Activated CD4-positive, alpha-beta T cell treated with anti-CD3 and anti-CD28 coated beads for 4 hours (primary cell): ENCODE results near the gene TMC6.
"Not testable (repeated sequence)": the region's sequence is repeated elsewhere in the genome, so short reads cannot be mapped to it uniquely, and the experiment has no call there.

ENCODE experiments used
- DNase-seq, 2 donors: peaks; one replicate each; pipeline ENCODE4 v3.0.0-alpha.2; 2020

The TMC6 gene

DNA sequence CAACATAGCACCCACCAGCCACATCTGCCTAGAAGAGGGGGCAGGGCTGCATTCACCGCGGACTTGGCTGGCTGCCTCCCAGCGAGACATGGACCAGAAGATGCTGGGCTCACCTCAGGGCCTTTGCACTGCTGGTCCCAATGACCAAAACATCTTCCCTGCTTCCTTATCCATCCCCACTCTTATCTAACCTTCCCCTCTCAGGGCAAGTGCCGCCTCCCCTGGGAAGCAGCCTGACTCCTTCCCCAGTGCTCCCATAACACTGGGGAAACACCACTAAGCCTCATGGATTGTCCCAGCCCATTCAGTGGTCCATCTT is 5.7 kb downstream of the TMC6 start:
- no peak for DNase-seq

DNA sequence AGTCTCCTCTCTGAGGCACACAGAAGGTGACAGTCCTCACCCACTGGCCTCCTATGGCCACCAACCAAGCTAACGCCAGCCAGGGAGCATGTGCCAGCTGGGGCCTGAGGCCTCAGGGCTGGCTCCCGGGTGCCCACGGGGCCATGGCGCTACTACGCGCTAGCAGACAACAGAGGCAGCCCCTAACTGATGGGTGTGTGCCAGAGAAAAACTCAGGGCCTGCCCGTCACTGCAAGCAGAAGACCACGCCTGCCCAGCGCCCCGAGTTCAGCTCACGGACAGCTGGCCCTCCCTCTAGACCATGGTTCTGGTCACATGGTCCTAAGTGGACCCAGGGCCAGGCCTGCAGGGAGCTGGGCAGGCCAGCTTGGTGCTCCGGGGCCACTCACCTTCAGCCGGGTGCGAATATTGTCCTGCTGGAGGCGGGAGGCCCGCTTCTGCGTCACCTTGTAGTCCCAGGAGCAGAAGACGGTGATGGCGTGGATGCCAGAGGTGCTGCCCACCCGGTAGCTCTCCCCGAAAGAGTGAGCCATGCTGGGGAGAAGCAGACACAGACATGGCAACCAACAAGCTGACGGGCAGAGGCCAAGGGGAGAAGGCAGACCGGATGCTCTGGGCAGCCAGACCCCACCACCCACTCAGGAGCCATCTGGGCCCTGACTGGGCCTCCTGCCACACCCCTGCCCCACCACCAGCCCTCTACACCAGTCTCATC is 6.2 kb downstream of the TMC6 start:
- no peak for DNase-seq

DNA sequence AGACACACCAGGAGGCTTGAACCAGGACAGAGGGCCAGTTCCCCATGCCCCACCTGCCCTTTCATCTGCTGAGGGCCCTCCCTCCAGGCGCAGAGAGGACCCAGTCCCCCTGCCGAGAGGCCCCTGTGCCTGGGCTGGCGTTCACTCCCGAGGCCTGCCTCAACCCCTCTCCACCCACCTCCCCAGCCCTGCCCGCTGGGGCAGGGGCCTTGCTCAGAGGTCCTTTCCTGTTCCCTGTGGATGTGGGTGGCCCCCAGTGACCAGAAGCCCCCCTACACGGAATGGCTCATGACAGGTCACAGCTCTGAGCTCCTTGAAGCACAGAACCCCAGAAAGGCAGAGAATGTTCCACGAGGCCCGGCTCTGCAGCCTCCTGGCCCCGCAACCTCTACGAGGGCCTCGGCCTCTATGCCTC is 6.7 kb downstream of the TMC6 start:
- DNase-seq = no peak

DNA sequence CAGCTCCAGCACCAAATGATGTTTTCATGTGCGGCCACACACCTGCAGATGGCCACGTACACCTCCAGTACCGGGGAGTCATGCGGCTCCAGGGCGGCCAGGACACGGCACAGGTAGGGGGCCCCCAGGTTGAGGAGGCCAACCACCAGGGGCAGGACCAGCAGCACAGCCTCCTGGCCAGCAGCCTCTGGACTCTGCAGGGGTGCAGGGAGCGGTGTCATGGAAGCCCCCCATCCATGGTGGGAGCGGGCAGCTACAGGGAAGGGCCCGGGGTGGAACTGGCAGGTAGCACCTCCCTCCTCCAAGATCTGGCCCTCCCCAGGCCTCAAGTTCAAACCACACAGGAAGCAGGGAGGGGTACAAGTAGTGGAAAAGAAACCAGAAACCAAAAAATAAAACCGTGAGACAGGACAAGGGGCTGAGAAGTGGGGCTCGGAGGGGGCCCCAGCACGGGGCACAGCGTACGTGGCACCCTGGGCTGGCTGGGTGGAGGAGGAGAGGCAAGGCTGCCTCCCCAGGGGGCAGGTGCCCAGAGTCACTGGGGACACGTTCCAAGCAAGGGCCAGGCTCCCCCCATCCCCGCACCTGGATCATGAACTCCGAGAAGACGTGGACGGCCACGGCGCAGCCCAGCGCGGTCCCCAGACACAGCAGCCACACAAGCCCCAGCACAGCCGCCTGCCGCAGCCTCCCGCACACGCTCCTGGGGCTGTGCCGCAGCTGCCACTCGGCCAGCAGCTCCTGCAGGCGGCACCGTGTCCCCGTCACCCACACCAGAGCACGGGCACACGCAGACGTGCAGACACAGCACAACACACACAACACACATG is 7.4 kb downstream of the TMC6 start:
- DNase-seq = no peak

DNA sequence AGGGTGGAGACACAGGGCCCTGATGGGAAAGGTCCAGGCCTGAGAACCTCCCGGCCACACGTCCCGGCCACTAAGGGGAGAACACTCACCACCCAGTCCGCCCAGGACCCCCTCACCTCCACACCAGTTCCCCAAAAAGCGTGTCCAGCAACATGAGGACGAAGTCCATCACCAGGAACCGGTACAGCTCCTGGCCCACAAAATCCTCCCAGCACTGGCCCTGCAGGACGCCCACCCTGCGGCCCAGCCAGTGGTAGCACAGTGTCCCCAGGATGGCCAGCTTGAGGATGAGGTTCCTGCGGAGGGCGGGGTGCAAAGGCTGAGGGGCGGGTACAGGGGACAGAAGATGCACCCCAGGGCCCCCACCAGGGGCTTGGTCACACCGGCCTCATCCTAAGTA is 8.0 kb downstream of the TMC6 start:
- DNase-seq = no peak

DNA sequence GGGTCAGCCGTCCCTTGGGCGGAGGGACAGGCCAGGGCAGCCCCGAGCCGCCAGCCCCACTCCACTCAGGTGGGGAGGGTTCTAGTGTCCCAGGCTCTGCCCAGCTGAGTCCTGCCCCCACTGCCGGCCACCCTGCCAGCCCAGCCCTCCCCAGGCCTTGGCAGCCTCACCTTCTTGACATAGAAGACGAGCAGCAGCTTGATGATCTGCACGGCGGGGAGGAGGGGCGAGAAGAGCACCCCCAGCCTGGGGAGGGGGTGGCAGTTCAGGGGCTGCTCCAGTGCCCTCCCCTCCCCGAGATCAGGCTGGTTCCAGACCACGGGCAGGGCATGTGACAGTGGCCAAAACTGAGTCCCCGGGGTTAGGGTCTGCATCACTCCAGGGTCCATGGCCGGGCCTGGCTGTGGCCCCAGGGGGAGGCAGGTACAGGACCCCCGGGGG is 9.7 kb downstream of the TMC6 start:
- DNase-seq = no peak

DNA sequence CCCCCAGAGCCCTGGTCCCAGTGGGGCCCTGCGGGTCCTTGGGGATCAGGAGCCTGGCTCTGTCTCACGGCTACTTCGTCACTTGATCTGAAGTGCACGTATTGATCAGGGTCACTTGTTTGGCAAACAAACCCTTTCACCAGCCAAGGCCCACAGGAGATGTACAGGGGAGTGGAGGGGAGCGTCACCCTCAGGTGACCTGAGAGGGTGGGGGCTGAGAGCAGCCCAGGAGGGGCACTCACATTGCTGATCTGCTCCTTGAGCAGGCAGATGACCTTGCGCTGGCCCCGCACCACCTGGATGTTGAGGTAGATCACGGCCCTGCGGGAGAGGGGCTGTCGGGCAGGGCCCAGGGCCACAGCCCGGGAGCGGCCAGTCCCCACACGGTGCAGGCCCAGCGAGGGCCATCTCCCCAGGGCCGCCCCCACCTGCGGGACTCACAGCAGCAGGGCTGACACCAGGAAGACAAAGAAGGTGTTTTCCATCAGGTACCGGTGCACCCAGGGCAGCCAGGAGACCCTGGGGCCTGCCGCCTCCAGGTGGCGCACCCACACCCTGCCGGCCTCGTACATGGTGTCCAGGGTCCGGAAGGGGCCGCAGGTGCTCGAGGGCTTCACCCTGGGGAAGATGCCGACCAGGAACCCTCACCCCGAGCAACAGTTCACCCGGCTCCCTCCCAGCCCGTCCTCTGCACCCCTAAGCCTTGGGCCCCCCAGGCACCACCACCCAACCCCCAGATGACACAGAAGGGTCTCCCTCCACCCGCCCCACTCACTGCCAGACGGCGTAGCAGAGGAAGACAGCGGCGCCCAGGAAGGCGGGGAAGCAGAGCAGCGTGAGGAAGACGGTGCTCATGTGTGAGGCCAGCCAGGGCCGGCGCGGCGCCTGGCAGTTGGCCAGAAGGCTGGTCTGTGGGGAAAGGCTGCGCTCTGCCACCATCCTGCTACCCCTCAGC is 11.3 kb downstream of the TMC6 start:
- DNase-seq = no peak

DNA sequence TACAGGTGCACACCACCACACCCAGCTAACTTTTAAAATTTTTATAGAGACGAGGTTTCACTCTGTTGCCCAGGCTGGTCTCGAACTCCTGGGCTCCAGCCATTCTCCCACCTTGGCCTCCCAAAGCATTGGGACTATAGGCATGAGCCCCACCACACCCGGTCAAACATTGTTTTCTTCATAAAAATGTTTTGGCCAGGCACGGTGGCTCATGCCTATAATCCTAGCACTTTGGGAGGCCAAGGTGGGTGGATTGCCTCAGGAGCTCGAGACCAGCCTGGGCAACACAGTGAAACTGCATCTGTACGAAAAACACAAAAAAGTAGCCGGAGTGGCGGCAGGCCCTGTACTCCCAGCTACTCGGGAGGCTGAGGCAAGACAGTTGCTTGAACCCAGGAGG is 12.1 kb downstream of the TMC6 start:
- no peak for DNase-seq

DNA sequence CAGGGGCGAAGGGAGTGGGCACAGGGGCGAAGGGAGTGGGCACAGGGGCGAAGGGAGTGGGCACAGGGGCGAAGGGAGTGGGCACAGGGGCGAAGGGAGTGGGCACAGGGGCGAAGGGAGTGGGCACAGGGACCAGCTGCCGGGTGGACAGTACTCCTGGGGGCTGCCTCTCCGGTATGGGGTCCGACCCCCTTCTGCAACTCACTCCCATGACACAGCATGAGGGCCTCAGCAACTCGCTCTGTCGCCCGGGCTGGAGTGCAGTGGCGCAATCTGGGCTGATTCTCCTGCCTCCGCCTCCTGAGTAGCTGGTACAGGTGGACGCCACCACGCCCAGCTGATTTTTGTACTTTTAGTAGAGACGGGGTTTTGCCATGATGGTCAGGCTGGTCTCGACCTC is 12.8 kb downstream of the TMC6 start:
- DNase-seq = not testable (repeated sequence)

DNA sequence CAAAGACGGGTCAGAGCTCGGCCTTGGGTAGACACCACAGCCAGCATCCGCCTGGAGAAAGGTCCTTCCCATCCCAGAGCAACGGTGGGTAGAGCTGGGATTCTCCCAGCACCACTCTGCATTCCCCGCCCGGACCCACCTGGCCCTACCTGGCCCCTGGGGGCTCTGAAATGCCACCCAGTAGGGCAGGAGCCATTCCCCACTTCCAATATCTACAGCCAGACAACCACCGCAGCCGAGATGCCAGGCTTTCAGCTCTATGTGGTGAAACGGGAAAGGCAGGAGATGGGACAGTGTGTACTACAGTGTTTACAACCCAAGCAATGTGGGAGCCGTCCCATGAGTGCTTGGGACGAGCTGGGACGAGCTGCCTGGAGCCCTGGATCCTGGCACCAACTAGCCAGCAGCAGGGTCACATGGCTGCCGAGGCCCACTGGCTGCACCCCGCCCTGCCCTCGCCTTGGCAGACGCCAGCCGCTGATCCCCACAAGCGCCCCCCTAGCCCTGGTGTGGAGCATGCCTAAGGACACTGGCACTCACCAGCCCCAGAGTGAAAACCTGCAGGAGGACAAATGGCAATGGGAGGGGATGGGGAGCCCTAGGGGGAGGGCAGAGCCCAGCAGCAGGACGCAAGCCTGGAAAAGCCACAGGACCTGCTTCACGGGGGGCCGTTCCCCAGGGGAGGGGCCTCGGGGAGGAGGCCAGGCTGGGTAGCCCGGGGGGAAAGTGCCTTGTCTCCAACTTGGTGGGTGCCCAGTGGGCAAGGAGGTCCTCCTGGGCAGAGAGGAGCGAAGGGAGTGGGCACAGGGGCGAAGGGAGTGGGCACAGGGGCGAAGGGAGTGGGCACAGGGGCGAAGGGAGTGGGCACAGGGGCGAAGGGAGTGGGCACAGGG is 13.5 kb downstream of the TMC6 start:
- DNase-seq = no peak

DNA sequence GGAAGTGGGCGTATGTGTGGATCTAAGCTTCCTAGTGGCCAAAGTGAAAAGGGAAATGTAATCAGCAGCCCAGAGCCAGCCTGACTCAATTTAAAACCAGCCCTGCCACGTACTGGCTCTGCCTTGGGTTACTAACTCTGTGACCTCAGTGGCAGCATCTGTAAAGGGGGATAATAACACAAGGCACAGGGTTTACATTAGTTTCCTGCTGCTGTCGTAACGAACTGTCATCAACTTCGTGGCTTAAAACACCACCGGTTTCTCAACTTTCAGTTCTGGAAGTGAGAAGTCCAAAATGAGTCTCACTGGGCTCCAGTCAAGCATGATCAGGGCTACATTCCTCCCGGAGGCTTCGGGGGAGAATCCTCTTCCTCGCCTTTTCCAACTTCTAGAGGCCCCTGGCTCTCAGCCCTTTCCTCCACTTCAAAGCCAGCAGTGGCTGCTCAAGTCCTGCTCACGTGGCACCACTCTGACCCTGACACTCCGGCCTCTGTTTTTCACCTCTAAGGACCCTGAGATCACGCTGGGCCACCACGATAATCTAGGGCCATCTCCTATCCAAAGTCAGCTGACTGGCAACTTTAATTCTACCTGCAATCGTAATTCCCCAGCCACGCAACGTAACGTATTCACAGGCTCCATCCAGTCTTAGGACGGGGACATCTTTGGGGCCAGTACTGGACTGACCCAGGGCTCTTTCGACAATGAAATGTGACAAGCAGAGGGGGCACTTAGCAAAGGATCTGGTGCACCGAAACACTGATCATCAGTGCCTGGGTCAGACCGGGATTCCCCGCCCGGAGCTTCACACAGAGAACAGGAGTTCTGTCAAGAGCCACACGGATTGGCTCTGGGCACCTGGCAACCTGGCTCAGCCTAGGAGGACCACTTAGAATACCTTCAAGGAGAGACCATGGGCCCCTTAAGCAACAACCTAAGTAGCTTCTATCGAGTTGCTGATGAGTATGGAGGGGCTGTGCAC is 14.5 kb downstream of the TMC6 start:
- no peak for DNase-seq

DNA sequence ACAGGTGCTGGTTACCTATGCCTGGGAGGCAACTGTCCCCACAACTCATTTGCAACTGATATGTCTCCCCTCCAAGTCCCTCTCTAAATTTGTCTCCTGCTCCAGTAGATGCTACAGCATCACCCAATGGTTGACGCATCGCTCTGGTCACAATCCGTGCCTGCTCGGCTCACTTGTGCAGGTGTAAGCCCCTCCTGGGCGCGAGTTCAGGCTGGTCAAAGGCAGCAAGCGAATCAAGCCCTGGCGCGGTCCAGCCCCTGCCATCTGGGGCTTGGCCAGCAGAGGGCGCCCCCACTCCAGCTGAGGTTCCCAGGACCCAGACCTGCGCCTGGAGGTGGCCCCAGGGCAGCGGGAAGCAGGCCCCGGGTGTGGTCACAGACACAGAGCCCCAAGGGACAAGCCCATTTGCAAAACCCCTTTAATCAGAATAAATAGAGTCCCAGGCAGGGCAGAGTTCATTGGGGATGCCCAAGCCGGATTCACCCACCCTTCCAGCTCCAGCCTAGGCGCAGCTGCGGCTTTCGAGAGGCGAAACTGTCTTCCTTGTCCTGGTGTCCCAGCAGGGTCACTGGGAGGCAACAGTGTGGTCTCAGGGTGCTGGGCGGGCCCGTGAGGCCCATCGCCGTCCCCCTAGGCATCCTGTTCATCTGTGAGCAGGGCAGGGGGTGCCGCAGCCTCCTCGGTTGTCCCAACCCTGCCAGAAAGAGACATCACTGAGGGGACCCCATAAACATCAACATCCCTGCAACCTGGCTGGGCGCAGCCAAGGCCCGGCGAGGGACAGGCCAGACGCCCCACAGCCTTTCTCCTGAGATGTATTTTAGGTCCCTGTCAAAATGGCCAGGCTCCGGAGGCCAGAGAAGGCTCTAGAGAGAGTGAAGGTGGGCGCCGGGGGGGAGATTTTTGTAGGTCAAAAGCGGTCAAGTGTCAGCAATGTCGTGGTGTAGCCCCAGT is 15.8 kb downstream of the TMC6 start:
- peak; percentile 70 to 83 for DNase-seq

DNA sequence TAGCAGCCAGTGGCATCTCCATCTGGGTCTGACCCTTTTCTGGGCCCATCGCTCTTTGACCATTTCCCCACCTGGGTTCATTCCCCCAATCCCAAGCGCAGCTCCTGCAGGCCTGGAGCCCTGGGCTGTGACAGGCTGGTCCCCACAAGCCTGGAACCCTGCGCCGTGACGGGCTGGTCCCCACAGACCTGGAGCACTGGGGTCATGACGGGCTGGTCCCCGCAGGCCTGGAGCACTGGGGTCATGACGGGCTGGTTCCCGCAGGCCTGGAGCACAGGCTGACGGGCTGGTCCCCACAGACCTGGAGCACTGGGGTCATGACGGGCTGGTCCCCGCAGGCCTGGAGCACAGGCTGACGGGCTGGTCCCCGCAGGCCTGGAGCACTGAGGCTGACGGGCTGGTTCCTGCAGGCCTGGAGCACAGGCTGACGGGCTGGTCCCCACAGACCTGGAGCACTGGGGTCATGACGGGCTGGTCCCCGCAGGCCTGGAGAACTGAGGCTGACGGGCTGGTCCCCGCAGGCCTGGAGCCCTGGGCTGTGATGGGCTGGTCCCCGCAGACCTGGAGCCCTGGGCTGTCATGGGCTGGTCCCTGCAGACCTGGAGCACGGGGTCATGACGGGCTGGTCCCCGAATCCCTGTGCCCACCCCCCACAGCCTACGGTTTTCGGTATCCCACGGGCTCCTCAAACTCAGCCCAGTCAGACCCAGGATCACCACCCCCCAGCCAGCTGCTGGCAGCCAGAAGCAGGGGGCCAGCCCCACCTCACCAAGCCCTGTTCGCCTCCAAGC is 16.6 kb downstream of the TMC6 start:
- no peak for DNase-seq

DNA sequence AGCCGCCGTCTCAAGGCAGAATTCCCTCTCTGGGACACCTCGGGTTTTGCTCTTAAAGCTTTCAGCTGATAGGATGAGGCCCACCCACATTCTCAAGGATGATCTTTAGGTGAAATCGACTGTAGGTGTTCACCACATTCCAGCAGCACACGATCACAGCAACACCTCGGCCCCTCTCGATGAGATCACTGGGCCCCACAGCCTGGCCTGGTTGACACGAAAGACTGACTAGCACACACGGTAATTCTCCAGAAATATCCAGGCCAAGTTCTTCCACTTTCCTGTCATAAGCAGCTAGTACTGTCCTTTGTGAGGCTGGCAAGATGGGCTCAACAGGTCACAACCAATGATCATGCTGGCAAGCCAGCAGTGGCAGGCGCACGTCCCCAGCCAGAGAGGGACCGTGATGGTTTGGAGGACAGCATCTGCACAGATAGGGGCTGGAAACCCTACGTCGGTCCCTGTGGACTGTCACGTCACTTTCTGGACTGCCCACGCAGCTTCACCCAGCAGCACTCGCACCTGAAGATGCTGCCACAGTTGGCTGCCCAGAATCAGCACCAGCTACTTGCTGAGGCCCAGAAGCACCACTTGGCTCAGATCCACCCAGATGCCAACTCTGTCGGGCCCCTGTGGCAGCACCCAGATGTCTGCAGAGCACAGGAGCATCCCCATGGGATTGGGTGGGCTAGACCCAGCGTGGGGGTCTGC is 17.4 kb downstream of the TMC6 start:
- DNase-seq = no peak

DNA sequence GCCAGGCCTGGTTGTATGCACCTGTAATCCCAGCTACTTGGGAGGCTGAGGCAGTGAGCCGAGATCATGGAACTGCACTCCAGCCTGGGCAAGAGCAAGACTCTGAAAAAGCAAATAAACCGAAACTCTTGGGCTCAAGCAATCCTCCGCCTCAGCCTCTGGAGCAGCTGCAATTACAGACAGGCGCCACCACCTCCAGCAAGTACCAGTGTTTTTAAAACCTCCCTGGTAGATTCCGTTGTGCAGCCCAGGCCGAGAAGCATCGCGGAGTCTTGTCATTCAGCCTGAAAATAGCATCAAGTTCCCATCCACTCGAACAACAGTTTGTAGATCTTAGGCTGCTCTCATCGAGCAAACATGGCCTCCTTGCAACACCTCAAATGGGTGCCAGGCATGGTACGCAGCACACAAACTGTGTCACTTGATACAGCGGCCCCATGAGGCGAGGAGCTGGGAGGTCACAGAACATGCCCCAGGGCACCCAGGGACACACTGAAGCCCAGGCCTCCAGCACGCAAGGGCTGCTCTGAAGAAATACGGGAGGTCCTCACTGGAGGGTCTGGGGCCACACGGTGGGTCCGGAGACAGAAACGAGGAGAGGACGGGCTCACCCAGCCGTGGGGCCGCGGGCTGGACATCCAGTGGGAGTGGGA is 18.1 kb downstream of the TMC6 start:
- no peak for DNase-seq

DNA sequence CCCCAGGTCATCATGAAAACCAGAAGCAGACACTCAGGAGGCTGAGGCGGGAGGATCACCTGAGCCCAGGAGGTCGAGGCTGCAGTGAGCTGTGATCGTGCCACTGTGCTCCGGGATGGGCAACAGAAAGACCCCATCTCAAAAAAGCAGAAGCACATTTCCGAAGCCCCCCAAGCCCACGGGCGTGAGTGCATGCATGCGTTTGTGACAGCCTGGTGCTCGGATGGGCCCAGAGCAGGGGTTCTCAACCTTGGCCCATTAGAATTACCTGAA is 19.1 kb downstream of the TMC6 start:
- DNase-seq = no peak

DNA sequence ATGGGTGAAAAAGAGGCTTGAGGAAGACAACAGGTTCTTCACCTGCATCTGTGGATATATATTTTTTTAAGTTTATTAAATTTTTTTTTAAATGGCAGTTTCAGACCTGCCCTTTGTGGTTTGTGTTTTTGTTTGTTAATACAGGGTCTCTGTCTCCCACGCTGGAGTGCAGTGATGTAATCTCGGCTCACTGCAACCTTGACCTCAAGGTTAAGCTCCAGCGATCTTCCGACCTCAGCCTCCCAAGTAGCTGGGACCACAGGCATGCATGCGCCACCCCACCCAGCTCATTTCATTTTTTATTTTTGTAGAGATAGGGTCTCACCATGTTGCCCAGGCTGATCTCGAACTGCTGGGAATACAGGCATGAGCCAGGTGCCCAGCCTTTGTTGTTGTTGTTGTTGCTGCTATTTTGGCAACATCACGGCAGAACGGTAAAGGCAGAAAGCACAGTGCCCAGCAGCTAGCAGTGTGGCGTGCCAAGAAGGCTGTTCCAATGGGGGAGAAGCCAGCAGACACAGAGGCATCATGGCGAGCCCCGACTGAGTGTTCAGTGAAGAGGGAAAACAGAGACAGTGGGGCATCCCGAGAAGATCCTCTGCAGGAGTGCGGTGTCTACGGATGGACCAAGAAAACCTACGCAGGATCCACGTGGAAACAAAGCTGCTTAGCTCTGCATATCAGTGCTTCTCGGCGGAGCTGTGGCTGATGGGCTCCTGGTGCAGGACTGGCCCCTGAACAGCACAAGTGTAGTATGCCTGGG is 19.6 kb downstream of the TMC6 start:
- DNase-seq = no peak
